NOMO-1 treated with dmso at 0.1 percent for 144 hours (cell line): ENCODE measurements around the gene ATRX.
"Not testable (repeated sequence)": the region's sequence is repeated elsewhere in the genome, so short reads cannot be mapped to it uniquely, and the experiment has no call there.

ENCODE experiments used
- DNase-seq: peaks from one replicate; lab custom pipeline; 2025; ENCODE audit not compliant: unreplicated experiment; lab: John Stamatoyannopoulos, UW

The ATRX gene

DNA sequence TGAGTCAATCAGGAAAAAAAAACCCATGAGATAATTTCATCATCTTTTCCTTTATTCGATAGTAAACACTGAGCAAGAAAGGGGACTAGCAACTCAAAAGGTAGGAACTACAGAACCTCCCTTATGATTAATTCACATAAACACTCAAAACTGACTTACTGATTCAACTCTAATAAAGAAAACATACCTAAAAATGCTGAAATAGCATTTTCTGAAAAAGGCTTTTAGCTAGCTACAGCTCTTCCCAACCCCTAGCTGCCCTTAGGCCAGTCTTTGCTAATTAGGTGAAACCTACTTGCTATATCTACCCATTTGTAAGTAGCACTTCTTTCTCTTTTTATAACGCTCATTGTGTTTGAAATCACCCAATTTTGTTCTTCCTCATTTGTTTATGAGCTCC lies 150.6 kb downstream of the ATRX start:
- no peak for DNase-seq

- no peak for DNase-seq
Measured at GRCh38 chrX:77628294-77629025, 157.6 kb downstream of the ATRX start.

DNA sequence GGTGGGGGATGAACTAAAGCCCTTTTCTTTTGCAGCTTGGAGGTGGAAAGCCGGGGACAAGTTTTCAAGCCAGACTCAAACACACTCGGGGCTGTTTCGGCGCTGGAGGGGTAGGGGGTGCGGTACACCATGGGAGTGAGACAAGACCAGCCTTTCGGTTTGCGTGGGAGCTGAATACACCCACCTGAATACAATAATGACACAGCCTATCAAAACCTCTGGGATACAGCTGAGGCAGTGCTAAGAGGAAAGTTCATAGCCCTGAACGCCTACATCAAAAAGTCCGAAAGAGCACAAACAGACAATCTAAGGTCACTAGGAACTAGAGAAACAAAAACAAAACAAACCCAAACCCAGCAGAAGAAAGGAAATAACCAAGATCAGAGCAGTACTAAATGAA lies 163.3 kb downstream of the ATRX start:
- no peak for DNase-seq

- DNase-seq = no peak
Measured at GRCh38 chrX:77622233-77622632, 163.8 kb downstream of the ATRX start.

DNA sequence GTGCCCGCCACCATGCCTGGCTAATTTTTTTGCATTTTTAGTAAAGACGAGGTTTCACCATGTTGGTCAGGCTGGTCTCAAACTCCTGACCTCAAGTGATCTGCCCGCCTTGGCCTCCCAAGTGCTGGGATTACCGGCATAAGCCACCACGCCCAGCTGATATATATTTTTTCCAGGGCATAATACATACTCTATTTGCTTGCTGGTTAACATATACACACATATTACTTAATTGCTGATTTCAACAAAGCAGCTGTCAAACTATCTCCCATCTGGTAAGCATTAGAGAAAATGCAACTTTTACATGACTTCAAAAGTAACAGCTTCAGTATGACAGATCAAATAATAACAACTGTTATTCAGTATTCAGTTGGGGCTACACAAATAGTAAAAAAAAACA lies 164.6 kb downstream of the ATRX start:
- DNase-seq = not testable (repeated sequence)

DNA sequence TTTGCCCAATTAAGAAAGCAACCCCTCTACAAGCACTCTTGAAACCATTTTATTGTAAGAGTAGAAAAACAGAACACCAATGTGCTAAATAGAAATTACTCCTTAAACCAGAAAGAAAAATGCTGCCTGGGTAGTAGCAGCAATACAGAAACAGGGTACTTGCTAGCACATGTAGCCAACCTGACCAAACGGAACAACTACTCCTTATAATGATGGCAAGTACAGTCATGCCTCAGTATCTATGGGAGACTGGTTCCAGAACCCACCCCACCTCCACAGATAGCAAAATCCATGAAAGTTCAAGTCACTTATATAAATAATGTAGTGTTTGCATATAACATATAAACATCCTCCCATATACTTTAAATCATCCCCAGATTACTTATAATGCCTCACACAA lies 168.8 kb downstream of the ATRX start:
- no peak for DNase-seq

GRCh38 chrX:77603635-77604336 lies 182.2 kb downstream of the ATRX start:
- no peak for DNase-seq

- DNase-seq = no peak
Measured at GRCh38 chrX:77597511-77597910, 188.5 kb downstream of the ATRX start.

GRCh38 chrX:77597090-77597489 lies 188.9 kb downstream of the ATRX start:
- DNase-seq = no peak

DNA sequence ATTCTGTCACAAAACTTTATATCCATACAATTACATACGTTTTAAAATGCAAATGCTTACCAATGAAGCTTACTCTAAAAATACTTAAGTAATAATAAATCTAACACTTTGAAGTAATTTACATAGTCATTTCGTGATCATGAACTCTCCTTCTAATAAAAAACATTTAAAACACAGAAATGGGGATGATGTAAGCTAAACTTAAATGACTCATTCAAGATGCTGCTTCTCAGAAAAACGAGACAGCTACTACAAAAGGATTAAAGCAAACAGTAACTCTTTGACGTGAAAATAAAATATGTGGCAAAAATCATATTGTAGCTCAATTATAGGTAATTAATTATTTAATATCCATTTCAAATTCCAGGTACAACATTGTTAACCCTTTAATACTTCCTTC lies 190.2 kb downstream of the ATRX start:
- no peak for DNase-seq

- no peak for DNase-seq
Measured at GRCh38 chrX:77572322-77572721, 213.7 kb downstream of the ATRX start.

DNA sequence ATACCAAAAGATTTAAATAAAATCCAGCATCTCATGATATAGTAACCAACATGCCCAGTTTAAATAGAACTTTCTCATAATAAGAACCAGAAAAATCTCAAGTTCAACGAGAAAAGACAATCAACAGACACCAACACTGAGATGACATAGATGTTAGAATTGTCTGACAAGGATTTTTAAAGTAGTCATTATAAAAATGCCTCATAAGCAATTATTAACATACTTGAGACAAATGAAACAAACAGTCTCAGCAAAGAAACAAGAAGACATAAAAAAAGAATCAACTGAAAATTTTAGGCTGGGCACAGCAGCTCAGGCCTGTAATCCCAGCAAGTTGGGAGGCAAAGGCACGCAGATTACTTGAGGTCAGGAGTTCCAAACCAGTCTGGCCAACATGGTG lies 220.7 kb downstream of the ATRX start:
- DNase-seq = no peak

- no peak for DNase-seq
Measured at GRCh38 chrX:77564823-77565222, 221.2 kb downstream of the ATRX start.

DNA sequence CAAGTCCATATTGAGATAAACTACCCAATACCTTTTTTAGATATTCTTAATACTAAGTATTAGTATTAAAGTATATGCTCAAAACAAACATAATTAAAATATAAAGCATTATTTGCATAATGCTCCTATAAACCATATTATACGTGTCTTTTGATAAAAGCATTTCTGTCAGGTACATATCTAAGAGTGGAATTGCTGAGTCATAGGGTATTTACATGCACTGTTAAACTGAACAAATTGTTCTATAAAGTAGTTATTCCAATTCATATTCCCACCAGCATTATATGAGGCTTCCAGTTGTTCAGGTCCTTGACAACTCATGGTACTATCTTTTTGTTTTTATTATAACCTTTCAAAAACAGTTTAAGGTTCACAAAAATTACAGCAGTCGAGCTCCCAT lies 224.6 kb downstream of the ATRX start:
- DNase-seq = no peak

DNA sequence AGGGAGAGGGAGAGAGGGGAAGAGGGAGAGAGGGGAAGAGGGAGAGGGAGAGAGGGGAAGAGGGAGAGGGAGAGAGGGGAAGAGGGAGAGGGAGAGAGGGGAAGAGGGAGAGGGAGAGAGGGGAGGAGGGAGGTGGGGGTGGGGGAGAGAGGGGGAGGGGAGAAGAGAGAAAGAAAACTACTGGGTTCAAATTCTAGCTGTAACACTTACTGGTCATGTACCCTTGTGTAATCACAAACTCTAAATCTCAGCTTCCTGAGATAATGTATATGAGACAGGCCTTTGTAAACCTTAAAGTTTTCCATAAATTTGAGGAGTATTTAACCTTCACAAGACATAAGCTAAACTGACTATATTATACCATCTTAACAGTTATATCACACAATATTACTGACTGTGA lies 229.7 kb downstream of the ATRX start:
- no peak for DNase-seq

DNA sequence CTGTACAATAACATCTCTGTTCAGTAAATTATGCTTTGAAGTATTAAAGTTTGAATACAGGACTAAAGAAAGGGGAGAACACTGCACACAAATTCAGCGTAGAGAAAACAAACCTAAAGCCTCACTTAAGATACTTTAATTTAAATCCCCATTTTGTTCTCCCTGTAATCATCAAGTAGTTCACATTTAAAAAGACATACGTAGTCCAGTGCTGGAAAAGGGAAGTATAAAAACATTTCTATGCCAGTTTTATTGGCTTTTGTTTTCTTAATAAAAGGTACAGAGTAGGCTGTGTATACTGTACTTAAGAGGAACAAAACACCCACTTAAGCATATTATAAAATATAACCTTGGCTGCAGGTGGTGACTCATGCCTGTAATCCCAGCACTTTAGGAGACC lies 237.3 kb downstream of the ATRX start:
- DNase-seq = no peak

- not testable (repeated sequence) for DNase-seq
Measured at GRCh38 chrX:77539778-77540177, 246.2 kb downstream of the ATRX start.

DNA sequence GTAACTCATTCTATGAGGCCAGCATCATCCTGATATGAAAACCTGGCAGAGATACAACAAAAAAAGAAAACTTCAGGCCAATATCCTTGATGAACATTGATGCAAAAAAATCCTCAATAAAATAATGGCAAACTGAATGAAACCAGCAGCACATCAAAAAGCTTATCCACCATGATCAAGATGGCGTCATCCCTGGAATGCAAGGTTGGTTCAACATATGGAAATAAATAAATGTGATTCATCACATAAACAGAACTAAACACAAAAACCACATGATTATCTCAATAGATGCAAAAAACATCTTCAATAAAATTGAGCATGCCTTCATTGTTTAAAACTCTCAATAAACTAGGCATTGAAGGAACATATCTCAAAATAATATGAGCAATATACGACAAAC lies 254.8 kb downstream of the ATRX start:
- DNase-seq = not testable (repeated sequence)

GRCh38 chrX:77528034-77528433 lies 258.0 kb downstream of the ATRX start:
- DNase-seq = no peak

GRCh38 chrX:77527233-77528001 lies 258.6 kb downstream of the ATRX start:
- DNase-seq = no peak

DNA sequence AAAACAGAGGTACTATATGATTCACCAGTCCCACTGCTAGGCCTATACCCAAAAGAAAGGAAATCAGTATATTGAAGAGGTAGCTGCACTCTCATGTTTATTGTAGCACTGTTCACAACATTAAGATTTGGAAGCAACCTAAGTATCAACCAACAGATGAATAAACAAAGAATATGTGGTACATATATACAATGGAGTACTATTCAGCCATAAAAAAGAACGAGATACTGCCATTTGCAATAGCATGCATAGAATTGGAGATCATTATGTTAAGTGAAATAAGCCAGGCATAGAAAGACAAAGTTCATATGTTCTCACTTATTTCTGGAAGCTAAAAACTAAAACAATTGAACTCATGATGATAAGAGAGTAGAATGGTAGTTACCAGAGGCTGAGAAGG lies 266.3 kb downstream of the ATRX start:
- DNase-seq = no peak

GRCh38 chrX:77514177-77514576 lies 271.8 kb downstream of the ATRX start:
- DNase-seq = no peak
